ENCODE results near the gene FRS3.

FRS3 gene

DNA sequence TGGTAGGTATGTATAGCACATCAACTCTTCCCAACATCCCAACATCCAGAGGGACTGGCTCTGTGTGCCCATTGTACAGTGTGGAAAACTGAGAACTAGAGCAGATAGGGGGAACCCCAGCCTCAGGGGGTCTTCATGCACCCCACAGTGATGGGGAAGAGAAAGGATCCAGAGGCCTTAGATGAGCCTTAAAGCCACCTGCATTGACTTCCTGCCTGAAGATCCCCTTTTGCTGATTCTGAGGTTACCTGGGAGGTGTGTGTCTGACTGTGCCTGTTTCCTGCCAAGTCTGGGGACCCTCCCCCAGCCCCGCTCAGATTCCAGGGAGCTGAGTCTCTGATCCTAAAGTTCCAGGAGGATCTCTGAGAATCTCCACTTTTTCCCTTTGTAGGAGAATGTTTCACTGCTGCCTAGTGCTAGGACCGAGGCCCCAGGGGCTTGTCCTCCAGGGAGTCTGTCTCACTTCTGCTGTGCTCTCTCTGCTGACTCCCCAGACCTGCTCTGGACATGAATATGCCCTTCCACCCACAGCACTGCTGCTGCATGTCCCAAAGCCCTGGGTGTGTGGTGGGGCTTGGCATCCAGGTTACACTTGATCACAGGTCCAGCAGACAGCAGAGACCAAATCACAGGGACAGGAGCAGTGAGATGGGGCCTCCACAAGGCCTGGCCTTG lies 19.7 kb downstream of the FRS3 start:
- TF ChIP-seq KLF8 (tag by site-specific recombination; IDR thresholded peaks at IDR 0.05), result no peak
- no peak for TF ChIP-seq ZFP41 (tag by site-specific recombination; IDR thresholded peaks at IDR 0.05; ENCODE audit: borderline replicate concordance)
- TF ChIP-seq, protein P1, sequence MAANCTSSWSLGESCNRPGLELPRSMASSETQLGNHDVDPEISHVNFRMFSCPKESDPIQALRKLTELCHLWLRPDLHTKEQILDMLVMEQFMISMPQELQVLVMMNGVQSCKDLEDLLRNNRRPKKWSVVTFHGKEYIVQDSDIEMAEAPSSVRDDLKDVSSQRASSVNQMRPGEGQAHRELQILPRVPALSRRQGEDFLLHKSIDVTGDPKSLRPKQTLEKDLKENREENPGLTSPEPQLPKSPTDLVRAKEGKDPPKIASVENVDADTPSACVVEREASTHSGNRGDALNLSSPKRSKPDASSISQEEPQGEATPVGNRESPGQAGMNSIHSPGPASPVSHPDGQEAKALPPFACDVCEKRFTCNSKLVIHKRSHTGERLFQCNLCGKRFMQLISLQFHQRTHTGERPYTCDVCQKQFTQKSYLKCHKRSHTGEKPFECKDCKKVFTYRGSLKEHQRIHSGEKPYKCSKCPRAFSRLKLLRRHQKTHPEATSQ (tag by site-specific recombination; IDR thresholded peaks at IDR 0.05), result no peak
- TF ChIP-seq, protein P2, sequence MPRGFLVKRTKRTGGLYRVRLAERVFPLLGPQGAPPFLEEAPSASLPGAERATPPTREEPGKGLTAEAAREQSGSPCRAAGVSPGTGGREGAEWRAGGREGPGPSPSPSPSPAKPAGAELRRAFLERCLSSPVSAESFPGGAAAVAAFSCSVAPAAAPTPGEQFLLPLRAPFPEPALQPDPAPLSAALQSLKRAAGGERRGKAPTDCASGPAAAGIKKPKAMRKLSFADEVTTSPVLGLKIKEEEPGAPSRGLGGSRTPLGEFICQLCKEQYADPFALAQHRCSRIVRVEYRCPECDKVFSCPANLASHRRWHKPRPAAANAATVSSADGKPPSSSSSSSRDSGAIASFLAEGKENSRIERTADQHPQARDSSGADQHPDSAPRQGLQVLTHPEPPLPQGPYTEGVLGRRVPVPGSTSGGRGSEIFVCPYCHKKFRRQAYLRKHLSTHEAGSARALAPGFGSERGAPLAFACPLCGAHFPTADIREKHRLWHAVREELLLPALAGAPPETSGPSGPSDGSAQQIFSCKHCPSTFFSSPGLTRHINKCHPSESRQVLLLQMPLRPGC (tag by site-specific recombination; IDR thresholded peaks at IDR 0.05), result no peak
- no peak for TF ChIP-seq ZFHX2 (tag by site-specific recombination; conservative IDR thresholded peaks at IDR 0.05)
- no peak for TF ChIP-seq ZBTB1 (tag by site-specific recombination; IDR thresholded peaks at IDR 0.05)
- TF ChIP-seq, protein P3, sequence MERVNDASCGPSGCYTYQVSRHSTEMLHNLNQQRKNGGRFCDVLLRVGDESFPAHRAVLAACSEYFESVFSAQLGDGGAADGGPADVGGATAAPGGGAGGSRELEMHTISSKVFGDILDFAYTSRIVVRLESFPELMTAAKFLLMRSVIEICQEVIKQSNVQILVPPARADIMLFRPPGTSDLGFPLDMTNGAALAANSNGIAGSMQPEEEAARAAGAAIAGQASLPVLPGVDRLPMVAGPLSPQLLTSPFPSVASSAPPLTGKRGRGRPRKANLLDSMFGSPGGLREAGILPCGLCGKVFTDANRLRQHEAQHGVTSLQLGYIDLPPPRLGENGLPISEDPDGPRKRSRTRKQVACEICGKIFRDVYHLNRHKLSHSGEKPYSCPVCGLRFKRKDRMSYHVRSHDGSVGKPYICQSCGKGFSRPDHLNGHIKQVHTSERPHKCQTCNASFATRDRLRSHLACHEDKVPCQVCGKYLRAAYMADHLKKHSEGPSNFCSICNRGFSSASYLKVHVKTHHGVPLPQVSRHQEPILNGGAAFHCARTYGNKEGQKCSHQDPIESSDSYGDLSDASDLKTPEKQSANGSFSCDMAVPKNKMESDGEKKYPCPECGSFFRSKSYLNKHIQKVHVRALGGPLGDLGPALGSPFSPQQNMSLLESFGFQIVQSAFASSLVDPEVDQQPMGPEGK (tag by site-specific recombination; IDR thresholded peaks at IDR 0.05), result no peak
- TF ChIP-seq SP2 (tag by site-specific recombination; IDR thresholded peaks at IDR 0.05), result no peak
- TF ChIP-seq, protein P4, sequence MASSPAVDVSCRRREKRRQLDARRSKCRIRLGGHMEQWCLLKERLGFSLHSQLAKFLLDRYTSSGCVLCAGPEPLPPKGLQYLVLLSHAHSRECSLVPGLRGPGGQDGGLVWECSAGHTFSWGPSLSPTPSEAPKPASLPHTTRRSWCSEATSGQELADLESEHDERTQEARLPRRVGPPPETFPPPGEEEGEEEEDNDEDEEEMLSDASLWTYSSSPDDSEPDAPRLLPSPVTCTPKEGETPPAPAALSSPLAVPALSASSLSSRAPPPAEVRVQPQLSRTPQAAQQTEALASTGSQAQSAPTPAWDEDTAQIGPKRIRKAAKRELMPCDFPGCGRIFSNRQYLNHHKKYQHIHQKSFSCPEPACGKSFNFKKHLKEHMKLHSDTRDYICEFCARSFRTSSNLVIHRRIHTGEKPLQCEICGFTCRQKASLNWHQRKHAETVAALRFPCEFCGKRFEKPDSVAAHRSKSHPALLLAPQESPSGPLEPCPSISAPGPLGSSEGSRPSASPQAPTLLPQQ (tag by site-specific recombination; IDR thresholded peaks at IDR 0.05), result no peak
- TF ChIP-seq ZNF174 (tag by site-specific recombination; IDR thresholded peaks at IDR 0.05), result no peak
- no peak for TF ChIP-seq ZBTB7A (tag by site-specific recombination; IDR thresholded peaks at IDR 0.05; ENCODE audit: low read depth)
- TF ChIP-seq, protein P5, sequence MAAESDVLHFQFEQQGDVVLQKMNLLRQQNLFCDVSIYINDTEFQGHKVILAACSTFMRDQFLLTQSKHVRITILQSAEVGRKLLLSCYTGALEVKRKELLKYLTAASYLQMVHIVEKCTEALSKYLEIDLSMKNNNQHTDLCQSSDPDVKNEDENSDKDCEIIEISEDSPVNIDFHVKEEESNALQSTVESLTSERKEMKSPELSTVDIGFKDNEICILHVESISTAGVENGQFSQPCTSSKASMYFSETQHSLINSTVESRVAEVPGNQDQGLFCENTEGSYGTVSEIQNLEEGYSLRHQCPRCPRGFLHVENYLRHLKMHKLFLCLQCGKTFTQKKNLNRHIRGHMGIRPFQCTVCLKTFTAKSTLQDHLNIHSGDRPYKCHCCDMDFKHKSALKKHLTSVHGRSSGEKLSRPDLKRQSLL (tag by site-specific recombination; IDR thresholded peaks at IDR 0.05), result no peak
- no peak for TF ChIP-seq ZNF843 (tag by site-specific recombination; IDR thresholded peaks at IDR 0.05)
- TF ChIP-seq, protein P6, sequence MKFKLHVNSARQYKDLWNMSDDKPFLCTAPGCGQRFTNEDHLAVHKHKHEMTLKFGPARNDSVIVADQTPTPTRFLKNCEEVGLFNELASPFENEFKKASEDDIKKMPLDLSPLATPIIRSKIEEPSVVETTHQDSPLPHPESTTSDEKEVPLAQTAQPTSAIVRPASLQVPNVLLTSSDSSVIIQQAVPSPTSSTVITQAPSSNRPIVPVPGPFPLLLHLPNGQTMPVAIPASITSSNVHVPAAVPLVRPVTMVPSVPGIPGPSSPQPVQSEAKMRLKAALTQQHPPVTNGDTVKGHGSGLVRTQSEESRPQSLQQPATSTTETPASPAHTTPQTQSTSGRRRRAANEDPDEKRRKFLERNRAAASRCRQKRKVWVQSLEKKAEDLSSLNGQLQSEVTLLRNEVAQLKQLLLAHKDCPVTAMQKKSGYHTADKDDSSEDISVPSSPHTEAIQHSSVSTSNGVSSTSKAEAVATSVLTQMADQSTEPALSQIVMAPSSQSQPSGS (tag by site-specific recombination; IDR thresholded peaks at IDR 0.05; ENCODE audit: low read depth), result no peak
- no peak for TF ChIP-seq ZNF175 (tag by site-specific recombination; IDR thresholded peaks at IDR 0.05)
- Histone ChIP-seq H3K4me3 (ENCODE audit: low read depth, low read length) (no peak overlapping the region), H3K27ac (ENCODE audit: extremely low read depth, low read depth, low read length) (no peak overlapping the region), H3K4me1 (ENCODE audit: control insufficient read depth, insufficient read depth, low read length) (no peaks in the 10 kb centered on the region), H3K36me3 (ENCODE audit: control insufficient read depth in 2 of 2, insufficient read depth in 1 of 2, low read length in 2 of 2) (no peaks in the 10 kb centered on the region), H3K9me3 (ENCODE audit: control insufficient read depth, insufficient read depth, low read depth, low read length) (no peaks in the 10 kb centered on the region)
- POLR2A ChIA-PET, result no interaction called here
- CTCF ChIA-PET, result interaction anchor here (0.6 kb wide), 1 partner anchor 19 kb away, joined by 3 read pairs; no protein-coding TSS in a partner anchor
